Uterus (tissue), 2 donors: ENCODE data around the gene USP35.

Source experiments
- CTCF ChIP-seq, 4 experiments: fragments of 200-600 bp in 2 of 4; fragments of 450-650 bp in 2 of 4; sonication (generic) in 2 of 4; IDR thresholded peaks; one replicate each; pipeline ENCODE4 v1.5.1; 2016 to 2019; ENCODE audit warnings: antibody characterized with exemption in 4 of 4, mild to moderate bottlenecking in 2 of 4, moderate library complexity in 1 of 4
- POLR2A ChIP-seq, 2 donors: fragments of 450-650 bp; IDR thresholded peaks; one replicate each; pipeline ENCODE4 v1.6.1; 2016; ENCODE audit warnings: antibody characterized with exemption in 2 of 2, mild to moderate bottlenecking in 1 of 2, moderate library complexity in 1 of 2

GRCh38 chr11:78220218-78221157 is 31.8 kb downstream of the USP35 start:
- no peak for TF ChIP-seq CTCF (IDR thresholded peaks at IDR 0.05)
- no peak for TF ChIP-seq POLR2A (IDR thresholded peaks at IDR 0.05)
